K562 (cell line): ENCODE results near the gene ACKR1. TPM values are rescaled to one million over a fixed set of nuclear protein-coding genes. Genes with fewer than 3 reads are reported as not detected.

Experiments
- BDP1 ChIP-seq: IDR thresholded peaks from 3 replicates; pipeline ENCODE4 v1.6.1; 2011; ENCODE audit not compliant: insufficient read length, insufficient read depth
- CREB1 ChIP-seq, 2 experiments: sonication (generic) in 1 of 2; formaldehyde crosslinking in 1 of 2; IDR thresholded peaks; 2 replicates each; pipeline versions ENCODE4 v1.6.1 to v1.8.0; 2012 to 2022; ENCODE audit warnings: inconsistent platforms in 1 of 2, mild to moderate bottlenecking in 1 of 2, missing genetic modification reagents in 1 of 2, moderate library complexity in 1 of 2
- CREM ChIP-seq: IDR thresholded peaks from 2 replicates; pipeline ENCODE4 v1.6.1; 2014; ENCODE audit warnings: antibody characterized with exemption, low read depth
- DDX20 ChIP-seq: fragments of 450-650 bp; IDR thresholded peaks from 2 replicates; pipeline ENCODE4 v1.6.1; 2016; ENCODE audit warnings: missing genetic modification characterization, low read depth, mild to moderate bottlenecking, missing compliant biosample characterization, moderate library complexity
- MAZ ChIP-seq, 2 experiments: fragments of 450-650 bp in 1 of 2; sonication (generic) in 1 of 2; formaldehyde crosslinking; IDR thresholded peaks in 1 of 2; conservative IDR thresholded peaks in 1 of 2; 2 replicates each; pipeline versions ENCODE4 v1.4.0 to v1.5.0; 2020; ENCODE audit warnings: mild to moderate bottlenecking in 1 of 2, missing genetic modification reagents in 1 of 2
- NRF1 ChIP-seq, 2 experiments: fragments of 450-650 bp; IDR thresholded peaks in 1 of 2; conservative IDR thresholded peaks in 1 of 2; 2 replicates each; pipeline ENCODE4 v1.6.1; 2014; ENCODE audit warnings: mild to moderate bottlenecking in 2 of 2
- RB1 ChIP-seq: fragments of 450-650 bp; IDR thresholded peaks from 2 replicates; pipeline ENCODE4 v1.6.1; 2017; ENCODE audit warnings: low read depth, mild to moderate bottlenecking
- SMC3 ChIP-seq: conservative IDR thresholded peaks from 2 replicates; pipeline ENCODE4 v1.6.1; 2011; ENCODE audit warnings: low read depth, low read length, improper control_type of control experiment; ENCODE audit not compliant: insufficient read depth
- SRSF9 ChIP-seq: fragments of 200-400 bp; formaldehyde crosslinking; IDR thresholded peaks from 2 replicates; pipeline ENCODE4 v1.6.1; 2017; ENCODE audit warnings: low read depth, low read length, borderline replicate concordance
- ZNF165 ChIP-seq: fragments of 250-450 bp; sonication (Bioruptor Pico); IDR thresholded peaks from 2 replicates; pipeline ENCODE4 v1.4.0; 2020; ENCODE audit warnings: borderline replicate concordance
- polyA plus RNA-seq, 8 experiments: library from polyadenylated mRNA; depleted of rRNA in 4 of 8; stranded (reverse) in 5 of 8; unstranded in 3 of 8; fragments of >200 nt; fragmentation: Nextera tagmentation in 2 of 8; fragmentation: Illumina TruSeq in 1 of 8; extraction: Ambion mirVana in 2 of 8; extraction: Trizol in 1 of 8; gene quantifications; 2 replicates each; pipeline versions ENCODE4 v1.2.1 to v1.2.3, GENCODE V29; 2011 to 2014; ENCODE audit warnings: inconsistent platforms in 1 of 8, missing spikeins in 1 of 8
- total RNA-seq, 7 experiments: library from RNA; depleted of rRNA in 6 of 7; stranded (reverse); fragments of >200 nt in 6 of 7; fragmentation: Illumina TruSeq in 2 of 7; extraction: Trizol in 2 of 7; gene quantifications; 2 replicates each; pipeline versions ENCODE4 v1.2.1 to v1.2.3, GENCODE V29; 2011 to 2021; ENCODE audit warnings: low replicate concordance in 1 of 7
- TF ChIP-seq, protein P1 (sequence below): fragments of 450-650 bp; IDR thresholded peaks from 2 replicates; pipeline ENCODE4 v1.6.1; 2016; ENCODE audit warnings: borderline replicate concordance
- TF ChIP-seq, protein P2 (sequence below), 3 experiments: IDR thresholded peaks in 2 of 3; conservative IDR thresholded peaks in 1 of 3; 2 replicates each; pipeline ENCODE4 v1.5.1; 2011 to 2012; ENCODE audit warnings: low read length in 3 of 3, mild to moderate bottlenecking in 3 of 3, control low read depth in 2 of 3, improper control_type of control experiment in 1 of 3, inconsistent platforms in 1 of 3, low read depth in 1 of 3, mixed read lengths in 1 of 3, moderate library complexity in 1 of 3; ENCODE audit not compliant: insufficient read depth in 2 of 3

The ACKR1 gene
- total and polyA plus RNA-seq, 9 of the 15 experiments (the other 6 are each of a cell fraction or from before 2014, with no cell fraction given), result 0.07 to 0.64 (median 0.18) TPM

DNA sequence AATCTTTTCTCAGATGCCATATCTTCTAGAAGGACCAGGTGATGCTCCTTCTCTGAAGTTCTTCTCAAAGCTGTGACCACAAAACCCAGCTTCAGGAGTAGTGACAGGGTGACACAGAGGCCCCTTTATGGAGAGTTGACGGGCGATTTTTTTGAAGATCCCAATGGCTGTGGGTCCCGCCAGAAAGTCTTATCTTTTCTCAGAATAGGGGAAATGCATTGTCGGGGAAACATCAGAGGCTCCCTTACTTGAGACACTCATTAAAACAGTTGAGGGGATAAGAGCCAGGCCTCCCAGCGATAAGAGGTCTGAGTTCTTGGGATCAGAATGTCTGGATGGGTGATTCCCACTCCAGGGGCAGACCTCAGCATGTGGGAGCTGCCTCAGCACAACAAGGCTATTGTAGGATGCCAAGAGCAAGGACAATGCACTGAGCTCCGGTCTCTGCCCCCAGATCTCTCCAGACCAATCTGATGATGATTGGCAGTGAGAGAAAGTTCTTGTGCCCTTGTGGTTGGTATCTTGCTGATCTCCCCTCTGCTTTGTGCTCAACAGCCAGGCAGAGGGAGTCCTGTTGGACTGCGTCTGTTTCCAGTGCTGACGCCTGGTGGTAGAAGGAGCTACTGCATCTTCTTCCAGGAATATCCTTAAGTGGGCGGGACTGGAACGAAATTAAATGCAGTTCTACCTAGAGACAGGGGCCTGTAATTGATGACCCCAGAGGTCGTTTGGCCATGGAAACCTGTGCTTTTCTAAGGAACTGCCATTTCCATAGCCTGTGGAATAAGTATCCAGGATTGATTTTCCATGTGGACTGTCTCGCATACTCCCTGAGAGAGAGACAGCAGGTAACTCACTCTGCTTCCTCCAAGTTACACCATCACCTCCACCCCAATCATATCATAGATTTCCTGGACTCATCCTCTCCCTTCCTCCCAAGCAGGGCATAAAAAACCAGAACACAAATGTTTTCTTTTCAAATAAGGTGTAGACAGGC is 6.8 kb upstream of the ACKR1 start (continued):
- TF ChIP-seq DDX20 (tag), result no peak
- TF ChIP-seq, protein P1, sequence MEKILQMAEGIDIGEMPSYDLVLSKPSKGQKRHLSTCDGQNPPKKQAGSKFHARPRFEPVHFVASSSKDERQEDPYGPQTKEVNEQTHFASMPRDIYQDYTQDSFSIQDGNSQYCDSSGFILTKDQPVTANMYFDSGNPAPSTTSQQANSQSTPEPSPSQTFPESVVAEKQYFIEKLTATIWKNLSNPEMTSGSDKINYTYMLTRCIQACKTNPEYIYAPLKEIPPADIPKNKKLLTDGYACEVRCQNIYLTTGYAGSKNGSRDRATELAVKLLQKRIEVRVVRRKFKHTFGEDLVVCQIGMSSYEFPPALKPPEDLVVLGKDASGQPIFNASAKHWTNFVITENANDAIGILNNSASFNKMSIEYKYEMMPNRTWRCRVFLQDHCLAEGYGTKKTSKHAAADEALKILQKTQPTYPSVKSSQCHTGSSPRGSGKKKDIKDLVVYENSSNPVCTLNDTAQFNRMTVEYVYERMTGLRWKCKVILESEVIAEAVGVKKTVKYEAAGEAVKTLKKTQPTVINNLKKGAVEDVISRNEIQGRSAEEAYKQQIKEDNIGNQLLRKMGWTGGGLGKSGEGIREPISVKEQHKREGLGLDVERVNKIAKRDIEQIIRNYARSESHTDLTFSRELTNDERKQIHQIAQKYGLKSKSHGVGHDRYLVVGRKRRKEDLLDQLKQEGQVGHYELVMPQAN, result no peak
- TF ChIP-seq CREB1 (IDR thresholded peaks at IDR 0.05), result no peak
- TF ChIP-seq CREB1 (CRISPR knock-in tag; IDR thresholded peaks at IDR 0.05), result peak; percentile 29; the same call in 1 of the 2 replicates
- peak; percentile 46 for TF ChIP-seq SMC3
- TF ChIP-seq ZNF165 (CRISPR knock-in tag), result no peak
- TF ChIP-seq CREM, result peak; percentile 53; the same call in 1 of the 2 replicates
- no peak for TF ChIP-seq SRSF9
- TF ChIP-seq RB1, result peak; percentile 21; the same call in 1 of the 2 replicates
- TF ChIP-seq, protein P2, sequence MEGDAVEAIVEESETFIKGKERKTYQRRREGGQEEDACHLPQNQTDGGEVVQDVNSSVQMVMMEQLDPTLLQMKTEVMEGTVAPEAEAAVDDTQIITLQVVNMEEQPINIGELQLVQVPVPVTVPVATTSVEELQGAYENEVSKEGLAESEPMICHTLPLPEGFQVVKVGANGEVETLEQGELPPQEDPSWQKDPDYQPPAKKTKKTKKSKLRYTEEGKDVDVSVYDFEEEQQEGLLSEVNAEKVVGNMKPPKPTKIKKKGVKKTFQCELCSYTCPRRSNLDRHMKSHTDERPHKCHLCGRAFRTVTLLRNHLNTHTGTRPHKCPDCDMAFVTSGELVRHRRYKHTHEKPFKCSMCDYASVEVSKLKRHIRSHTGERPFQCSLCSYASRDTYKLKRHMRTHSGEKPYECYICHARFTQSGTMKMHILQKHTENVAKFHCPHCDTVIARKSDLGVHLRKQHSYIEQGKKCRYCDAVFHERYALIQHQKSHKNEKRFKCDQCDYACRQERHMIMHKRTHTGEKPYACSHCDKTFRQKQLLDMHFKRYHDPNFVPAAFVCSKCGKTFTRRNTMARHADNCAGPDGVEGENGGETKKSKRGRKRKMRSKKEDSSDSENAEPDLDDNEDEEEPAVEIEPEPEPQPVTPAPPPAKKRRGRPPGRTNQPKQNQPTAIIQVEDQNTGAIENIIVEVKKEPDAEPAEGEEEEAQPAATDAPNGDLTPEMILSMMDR (IDR thresholded peaks at IDR 0.05 in 2 of 3, conservative IDR thresholded peaks at IDR 0.05 in 1 of 3; ENCODE audit: insufficient read depth in 2 of 3, low read depth in 1 of 3, low read length in 3 of 3), result peak; percentile 89 to 98 (median 89)
- no peak for TF ChIP-seq BDP1
- TF ChIP-seq NRF1 (conservative IDR thresholded peaks at IDR 0.05 in 1 of 2, IDR thresholded peaks at IDR 0.05 in 1 of 2), result 0 out of 4 replicates have a peak, but pooled peaks of 1 of the 2 experiments have one; percentile 12
- 0 out of 4 replicates have a peak, but pooled peaks of 1 of the 2 experiments have one; percentile 7 for TF ChIP-seq MAZ (CRISPR knock-in tag; conservative IDR thresholded peaks at IDR 0.05 in 1 of 2, IDR thresholded peaks at IDR 0.05 in 1 of 2)
